Raji (cell line): Measurements from ENCODE around the gene PARD3.

ENCODE experiments used
- POLR2A ChIP-seq: IDR thresholded peaks from 2 replicates; pipeline ENCODE4 v1.6.1; 2011; ENCODE audit warnings: low read depth, low read length, control low read depth; ENCODE audit not compliant: insufficient read depth

Gene PARD3

GRCh38 chr10:34351161-34351560 is 463.9 kb downstream of the PARD3 start:
- no peak for TF ChIP-seq POLR2A

GRCh38 chr10:34348917-34349485 is 466.1 kb downstream of the PARD3 start:
- TF ChIP-seq POLR2A: no peak

- TF ChIP-seq POLR2A: no peak
These were observed 467.1 kb downstream of the PARD3 start for GRCh38 chr10:34348021-34348420.

- no peak for TF ChIP-seq POLR2A
These were observed 468.0 kb downstream of the PARD3 start for GRCh38 chr10:34347131-34347530.

- TF ChIP-seq POLR2A: no peak
These were observed 468.5 kb downstream of the PARD3 start for GRCh38 chr10:34346516-34347100.

GRCh38 chr10:34345383-34345782 is 469.7 kb downstream of the PARD3 start:
- TF ChIP-seq POLR2A: no peak

- TF ChIP-seq POLR2A: no peak
These were observed 471.3 kb downstream of the PARD3 start for GRCh38 chr10:34343764-34344163.

- TF ChIP-seq POLR2A: no peak
These were observed 473.6 kb downstream of the PARD3 start for GRCh38 chr10:34341473-34341872.

- no peak for TF ChIP-seq POLR2A
These were observed 474.2 kb downstream of the PARD3 start for GRCh38 chr10:34340934-34341333.

- no peak for TF ChIP-seq POLR2A
These were observed 475.1 kb downstream of the PARD3 start for GRCh38 chr10:34339816-34340553.

- no peak for TF ChIP-seq POLR2A
These were observed 477.2 kb downstream of the PARD3 start for GRCh38 chr10:34337917-34338316.

- TF ChIP-seq POLR2A: no peak
These were observed 479.0 kb downstream of the PARD3 start for GRCh38 chr10:34335960-34336690.

- no peak for TF ChIP-seq POLR2A
These were observed 480.2 kb downstream of the PARD3 start for GRCh38 chr10:34334908-34335307.

- TF ChIP-seq POLR2A: no peak
These were observed 481.6 kb downstream of the PARD3 start for GRCh38 chr10:34333513-34333912.

GRCh38 chr10:34327184-34327583 is 487.9 kb downstream of the PARD3 start:
- TF ChIP-seq POLR2A: no peak

GRCh38 chr10:34323192-34323591 is 491.9 kb downstream of the PARD3 start:
- no peak for TF ChIP-seq POLR2A
